HG02943 (cell line): ENCODE measurements around the gene RGS5.

ENCODE experiments used
- ATAC-seq: cut with Tn5 transposase; IDR thresholded peaks from one replicate; pipeline ENCODE4 v1.9.1; 2021; ENCODE audit warnings: mild to moderate bottlenecking, low read depth, moderate library complexity; ENCODE audit not compliant: unreplicated experiment

RGS5 gene

DNA sequence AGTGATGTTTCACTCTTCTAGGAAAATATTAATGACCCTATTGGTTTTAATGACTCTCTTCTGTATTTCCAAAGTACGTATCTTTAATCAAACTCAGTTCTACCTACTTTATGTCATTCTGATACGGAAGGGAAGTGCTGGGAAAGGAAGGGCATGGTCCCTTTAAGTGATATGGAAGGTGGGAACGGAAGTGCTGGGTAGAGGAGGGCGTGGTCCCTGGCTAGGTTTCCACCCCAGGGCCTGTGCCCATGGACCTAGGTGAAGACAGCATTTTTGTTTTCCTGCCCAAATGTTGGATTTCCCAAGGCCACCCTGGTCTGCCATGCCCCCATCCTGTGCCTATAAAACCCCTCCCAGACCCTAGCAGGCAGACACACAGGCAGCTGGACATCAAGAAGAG lies 109.5 kb downstream of the RGS5 start:
- no peak for ATAC-seq
